Lower leg skin (tissue), 4 donors: ENCODE results near the gene RAP1GAP. TPM values are rescaled to one million over a fixed set of nuclear protein-coding genes. Genes with fewer than 3 reads are reported as not detected.

Source experiments
- DNase-seq, 2 donors: peaks; one replicate each; pipeline ENCODE4 v3.0.0-alpha.2; 2019; ENCODE audit warnings: low spot score in 2 of 2
- H3K4me3 ChIP-seq: fragments of 200-600 bp; sonication (generic); 2 replicates; pipeline ENCODE4 v1.5.1; 2017; ENCODE audit warnings: mild to moderate bottlenecking, low read depth; ENCODE audit not compliant: poor library complexity, severe bottlenecking
- CTCF ChIP-seq, 3 donors: fragments of 450-650 bp; IDR thresholded peaks; one replicate each; pipeline ENCODE4 v1.5.1; 2016; ENCODE audit warnings: antibody characterized with exemption in 3 of 3, mild to moderate bottlenecking in 3 of 3, moderate library complexity in 2 of 3
- POLR2A ChIP-seq, 2 donors: fragments of 450-650 bp; IDR thresholded peaks; one replicate each; pipeline ENCODE4 v1.6.1; 2016 to 2017; ENCODE audit warnings: antibody characterized with exemption in 2 of 2, mild to moderate bottlenecking in 1 of 2, moderate library complexity in 1 of 2
- WGBS, 2 donors: methylation state at CpG; one replicate each; pipeline ENCODE4 v1.1.5; 2018; 5-methylcytosine and 5-hydroxymethylcytosine counted together
- intact Hi-C: fragments of 100-400 bp; cut with DNase I; formaldehyde crosslinking; loops from one replicate; pipeline ENCODE4 v1.15.0; 2023; ENCODE audit warnings: low total_unique reads
- total RNA-seq, 4 donors: library from RNA; depleted of rRNA; stranded (reverse); fragments of >200 nt; gene quantifications; one replicate each; pipeline ENCODE4 v1.1.0, GENCODE V29; 2016

The RAP1GAP gene
- total RNA-seq, 4 donors from 2014 or later = 1.3 to 4.0 (median 2.6) TPM

- intact Hi-C loops = no loop called here
- TF ChIP-seq POLR2A (IDR thresholded peaks at IDR 0.05) (no peak), CTCF (IDR thresholded peaks at IDR 0.05) (no peak)
- 60 to 67% methylated on average over 5 of the region's 5 CpGs for WGBS, 2 donors
- H3K4me3 ChIP-seq = no peak overlapping the region
- DNase-seq = no peak
These were observed 119.1 kb downstream of the RAP1GAP start for GRCh38 chr1:21550097-21550496.

GRCh38 chr1:21547876-21548275 lies 121.3 kb downstream of the RAP1GAP start:
- no peak for DNase-seq
- no peak overlapping the region for H3K4me3 ChIP-seq
- 65 to 73% methylated on average over 8 to 11 of the region's 11 CpGs for WGBS, 2 donors
- intact Hi-C loops = no loop called here
- no peak for TF ChIP-seq CTCF (IDR thresholded peaks at IDR 0.05)
- TF ChIP-seq POLR2A (IDR thresholded peaks at IDR 0.05) = no peak

Other genes with a start within 250 kb of the RAP1GAP start
- gene NBPF3, start 229.2 kb downstream of the RAP1GAP start, total RNA-seq = 10 to 100 TPM in 1 of 4 donors, 1 to 10 TPM in 3; 2.6 to 19.7 (median 7.1) TPM
- gene ALPL, start 159.9 kb downstream of the RAP1GAP start, total RNA-seq = 1 to 10 TPM; 1.3 to 7.7 (median 2.2) TPM
- gene USP48, start 113.8 kb upstream of the RAP1GAP start, total RNA-seq = 10 to 100 TPM; 26.9 to 38.1 (median 31.5) TPM
- under 1 TPM in 1 of 4 donors, not detected in 3; 0.19 TPM for gene LDLRAD2, start 142.9 kb upstream of the RAP1GAP start, total RNA-seq